Activated naive CD8-positive, alpha-beta T cell treated with anti-CD3 and anti-CD28 coated beads, Interleukin-2, amount 50 U/mL, for 16 hours (primary cell): Measurements from ENCODE around the gene GALNT2.

Source experiments
- DNase-seq: peaks from one replicate; pipeline ENCODE4 v3.0.0-alpha.2; 2020; ENCODE audit warnings: low read depth, low spot score

The GALNT2 gene

GRCh38 chr1:230145953-230146476 is 79.0 kb downstream of the GALNT2 start:
- DNase-seq = no peak

- no peak for DNase-seq
These were observed 79.7 kb downstream of the GALNT2 start for GRCh38 chr1:230146709-230147108.

GRCh38 chr1:230147253-230148125 is 80.5 kb downstream of the GALNT2 start:
- DNase-seq = no peak

- DNase-seq = no peak
These were observed 81.2 kb downstream of the GALNT2 start for GRCh38 chr1:230148126-230148652.

GRCh38 chr1:230148768-230149469 is 81.9 kb downstream of the GALNT2 start:
- no peak for DNase-seq

- DNase-seq = no peak
These were observed 82.9 kb downstream of the GALNT2 start for GRCh38 chr1:230149751-230150584.

GRCh38 chr1:230150615-230151014 is 83.6 kb downstream of the GALNT2 start:
- DNase-seq = no peak

GRCh38 chr1:230151924-230152468 is 85.0 kb downstream of the GALNT2 start:
- no peak for DNase-seq

- DNase-seq = no peak
These were observed 86.0 kb downstream of the GALNT2 start for GRCh38 chr1:230152999-230153398.

GRCh38 chr1:230153641-230154296 is 86.7 kb downstream of the GALNT2 start:
- DNase-seq = no peak

- no peak for DNase-seq
These were observed 88.0 kb downstream of the GALNT2 start for GRCh38 chr1:230155021-230155420.

- DNase-seq = no peak
These were observed 89.0 kb downstream of the GALNT2 start for GRCh38 chr1:230156068-230156467.

GRCh38 chr1:230156536-230156935 is 89.5 kb downstream of the GALNT2 start:
- DNase-seq = no peak

- no peak for DNase-seq
These were observed 90.7 kb downstream of the GALNT2 start for GRCh38 chr1:230157420-230158390.

GRCh38 chr1:230158415-230159291 is 91.6 kb downstream of the GALNT2 start:
- DNase-seq = no peak

GRCh38 chr1:230159580-230159979 is 92.5 kb downstream of the GALNT2 start:
- no peak for DNase-seq

- DNase-seq = no peak
These were observed 94.1 kb downstream of the GALNT2 start for GRCh38 chr1:230160957-230161771.

- no peak for DNase-seq
These were observed 96.2 kb downstream of the GALNT2 start for GRCh38 chr1:230163205-230163604.
